Stimulated activated CD8-positive, alpha-beta memory T cell treated with anti-CD3 and anti-CD28 coated beads, Interleukin-15, amount 100 ng/mL, for 1 hour (primary cell): ENCODE measurements around the gene SIN3B.

ENCODE experiments used
- DNase-seq: peaks from one replicate; pipeline ENCODE4 v3.0.0-alpha.2; 2020; ENCODE audit warnings: low read depth

The SIN3B gene

GRCh38 chr19:16825312-16826052 lies 3.7 kb upstream of the SIN3B start:
- no peak for DNase-seq

- DNase-seq, result no peak
Observed at GRCh38 chr19:16829822-16830289, 658 bp downstream of the SIN3B start.

GRCh38 chr19:16830679-16831078 lies 1.5 kb downstream of the SIN3B start:
- DNase-seq, result no peak

GRCh38 chr19:16831531-16831930 lies 2.3 kb downstream of the SIN3B start:
- DNase-seq, result no peak

- no peak for DNase-seq
Observed at GRCh38 chr19:16834747-16835146, 5.5 kb downstream of the SIN3B start.

GRCh38 chr19:16836115-16837034 lies 7.2 kb downstream of the SIN3B start:
- DNase-seq, result no peak

GRCh38 chr19:16837035-16837362 lies 7.8 kb downstream of the SIN3B start:
- no peak for DNase-seq

- DNase-seq, result no peak
Observed at GRCh38 chr19:16841391-16841926, 12.3 kb downstream of the SIN3B start.

GRCh38 chr19:16846901-16847300 lies 17.7 kb downstream of the SIN3B start:
- no peak for DNase-seq

- DNase-seq, result no peak
Observed at GRCh38 chr19:16847430-16847829, 18.2 kb downstream of the SIN3B start.

GRCh38 chr19:16849168-16849567 lies 20.0 kb downstream of the SIN3B start:
- no peak for DNase-seq

- no peak for DNase-seq
Observed at GRCh38 chr19:16850133-16850532, 20.9 kb downstream of the SIN3B start.

GRCh38 chr19:16851031-16851712 lies 22.0 kb downstream of the SIN3B start:
- no peak for DNase-seq

GRCh38 chr19:16853066-16853465 lies 23.9 kb downstream of the SIN3B start:
- no peak for DNase-seq

- no peak for DNase-seq
Observed at GRCh38 chr19:16856091-16856490, 26.9 kb downstream of the SIN3B start.

GRCh38 chr19:16859626-16860025 lies 30.4 kb downstream of the SIN3B start:
- DNase-seq, result no peak

- DNase-seq, result no peak
Observed at GRCh38 chr19:16860118-16860517, 30.9 kb downstream of the SIN3B start.

- DNase-seq, result no peak
Observed at GRCh38 chr19:16861011-16861410, 31.8 kb downstream of the SIN3B start.

GRCh38 chr19:16861834-16862233 lies 32.6 kb downstream of the SIN3B start:
- no peak for DNase-seq

GRCh38 chr19:16862826-16863415 lies 33.7 kb downstream of the SIN3B start:
- DNase-seq, result no peak

- no peak for DNase-seq
Observed at GRCh38 chr19:16867211-16867610, 38.0 kb downstream of the SIN3B start.
